Aorta (tissue), 5 donors: Measurements from ENCODE around the gene TRDMT1. TPM values are rescaled to one million over a fixed set of nuclear protein-coding genes. Genes with fewer than 3 reads are reported as not detected.
A peak's percentile ranks its signal among the peaks of the same experiment; 100 is the strongest.
"Not testable (repeated sequence)": the region's sequence is repeated elsewhere in the genome, so short reads cannot be mapped to it uniquely, and the experiment has no call there.

Source experiments
- ATAC-seq: fragments of 200-7000 bp; cut with Tn5 transposase; one replicate; pipeline ENCODE4 v1.9.1; 2022; ENCODE audit warnings: moderate library complexity; ENCODE audit not compliant: low FRiP score
- DNase-seq, 2 donors: peaks; one replicate each; pipeline ENCODE4 v3.0.0-alpha.2; 2020
- H3K27ac ChIP-seq, 2 donors: one replicate each; pipeline ENCODE4 v1.5.1; 2013; ENCODE audit warnings: low read length in 2 of 2, mild to moderate bottlenecking in 2 of 2, moderate library complexity in 2 of 2, control low read depth in 1 of 2, inconsistent platforms in 1 of 2, low read depth in 1 of 2
- H3K27me3 ChIP-seq, 2 donors: one replicate each; pipeline ENCODE4 v1.6.1; 2013; ENCODE audit warnings: control low read depth in 1 of 2, low read length in 1 of 2, mild to moderate bottlenecking in 1 of 2, moderate library complexity in 1 of 2; ENCODE audit not compliant: insufficient read depth in 2 of 2, control insufficient read depth in 1 of 2
- H3K36me3 ChIP-seq, 2 donors: one replicate each; pipeline ENCODE4 v1.6.1; 2013; ENCODE audit warnings: control low read depth in 1 of 2, low read length in 1 of 2, mild to moderate bottlenecking in 1 of 2; ENCODE audit not compliant: insufficient read depth in 2 of 2, control insufficient read depth in 1 of 2
- H3K4me1 ChIP-seq, 2 donors: one replicate each; pipeline ENCODE4 v1.6.1; 2013; ENCODE audit warnings: low read length in 2 of 2, control low read depth in 1 of 2, mild to moderate bottlenecking in 1 of 2, moderate library complexity in 1 of 2; ENCODE audit not compliant: insufficient read depth in 2 of 2, control insufficient read depth in 1 of 2
- H3K4me3 ChIP-seq, 2 donors: one replicate each; pipeline ENCODE4 v1.5.1; 2013; ENCODE audit warnings: low read length in 2 of 2, control low read depth in 1 of 2, mild to moderate bottlenecking in 1 of 2
- H3K9me3 ChIP-seq: one replicate; pipeline ENCODE4 v1.6.1; 2013; ENCODE audit warnings: mild to moderate bottlenecking, low read length; ENCODE audit not compliant: control insufficient read depth
- WGBS, 2 donors: extraction: QIAGEN DNeasy Blood & Tissue Kit; methylation state at CpG; one replicate each; pipeline ENCODE4 v1.1.7; 2013; 5-methylcytosine and 5-hydroxymethylcytosine counted together
- intact Hi-C, 2 donors: fragments of 100-400 bp; cut with DNase I; formaldehyde crosslinking; loops; one replicate each; pipeline versions ENCODE4 v1.14.2 to v1.15.0; 2022
- polyA plus RNA-seq, 2 donors: library from polyadenylated mRNA; stranded (reverse); fragments of 200-250 nt; gene quantifications; one replicate each; pipeline ENCODE4 v1.2.3, GENCODE V29; 2013
- total RNA-seq, 2 donors: library from RNA; stranded (reverse); fragmentation: NEBNext Ultra II Directional; extraction: Animal tissue kit (Norgen Biotek cat#: 25700); gene quantifications; one replicate each; pipeline ENCODE4 v1.2.1, GENCODE V29; 2021
- donor health status: healthy with polysubstance abuse.
- donor health status: Bipolar disorder and iron deficiency.
- donor health status: DM: no; HTN: no; CAD: no.
- donor health status: DM: no; HTN: no; CAD: no.
- donor health status: DM: yes; HTN: yes; CAD: no.

Gene TRDMT1
- total and polyA plus RNA-seq, 4 donors, result 4.8 to 15.2 (median 9.3) TPM

- intact Hi-C loops, result no loop called here
- ATAC-seq, result no peak
- no peaks in the 10 kb centered on the region for H3K27me3 ChIP-seq
- H3K4me3 ChIP-seq, result no peak overlapping the region
- no peak for DNase-seq
- H3K9me3 ChIP-seq, result no peaks in the 10 kb centered on the region
- H3K4me1 ChIP-seq, result no peaks in the 10 kb centered on the region
- no peak overlapping the region for H3K27ac ChIP-seq
- 75 to 78% methylated on average over 3 of the region's 3 CpGs for WGBS, 2 donors
- no peaks in the 10 kb centered on the region for H3K36me3 ChIP-seq
Measured at GRCh38 chr10:17120694-17121093, 80.8 kb downstream of the TRDMT1 start.

- no peaks in the 10 kb centered on the region for H3K36me3 ChIP-seq
- ATAC-seq (no peak), DNase-seq (no peak)
- intact Hi-C loops, result no loop called here
- no peaks in the 10 kb centered on the region for H3K27me3 ChIP-seq
- no peak overlapping the region for H3K4me3 ChIP-seq
- H3K9me3 ChIP-seq, result no peaks in the 10 kb centered on the region
- 51 to 54% methylated on average over 3 of the region's 3 CpGs for WGBS, 2 donors
- no peaks in the 10 kb centered on the region for H3K4me1 ChIP-seq
- H3K27ac ChIP-seq, result no peak overlapping the region
Measured at GRCh38 chr10:17119845-17120244, 81.6 kb downstream of the TRDMT1 start.

DNA sequence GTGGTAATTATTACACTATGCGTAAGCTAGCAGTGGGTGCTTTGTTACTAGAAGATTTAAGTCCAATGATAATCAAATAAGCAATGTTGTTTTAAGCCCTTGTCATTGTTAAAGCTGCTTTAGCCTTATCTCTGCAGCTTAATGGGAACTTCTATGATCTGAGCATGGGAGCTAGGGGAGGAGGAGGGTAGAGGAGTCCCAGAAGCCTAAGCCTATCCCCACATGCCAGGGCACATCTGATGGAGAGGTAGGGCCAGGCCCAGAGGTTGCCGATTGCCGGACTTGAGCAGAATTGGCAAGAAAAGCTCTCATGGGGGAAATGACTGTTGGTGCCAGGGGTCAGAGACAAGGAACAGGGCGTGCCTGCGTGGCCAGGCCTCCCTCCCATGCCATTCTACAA, 85.3 kb downstream of the TRDMT1 start:
- DNase-seq (no peak), ATAC-seq (peak; percentile 52)
- Histone ChIP-seq H3K4me1 (no peaks in the 10 kb centered on the region), H3K27ac (no peak overlapping the region), H3K36me3 (no peaks in the 10 kb centered on the region), H3K9me3 (no peaks in the 10 kb centered on the region), H3K27me3 (no peaks in the 10 kb centered on the region), H3K4me3 (no peak overlapping the region)
- intact Hi-C loops, result no loop called here
- WGBS, 2 donors, result 76 to 79% methylated on average over 5 of the region's 5 CpGs

GRCh38 chr10:17115683-17116082, 85.8 kb downstream of the TRDMT1 start:
- H3K36me3 ChIP-seq, result no peaks in the 10 kb centered on the region
- ATAC-seq (no peak), DNase-seq (no peak)
- intact Hi-C loops, result no loop called here
- no peaks in the 10 kb centered on the region for H3K9me3 ChIP-seq
- H3K4me1 ChIP-seq, result no peaks in the 10 kb centered on the region
- 83 to 90% methylated on average over 5 of the region's 5 CpGs for WGBS, 2 donors
- H3K27ac ChIP-seq, result no peak overlapping the region
- H3K27me3 ChIP-seq, result no peaks in the 10 kb centered on the region
- no peak overlapping the region for H3K4me3 ChIP-seq

GRCh38 chr10:17114878-17115444, 86.5 kb downstream of the TRDMT1 start:
- H3K9me3 ChIP-seq, intact Hi-C loops, ATAC-seq, H3K4me3 ChIP-seq, H3K27me3 ChIP-seq, H3K4me1 ChIP-seq, H3K36me3 ChIP-seq: not testable (repeated sequence)
- peak overlapping the region in 1 of 2 donors; percentile 87 for H3K27ac ChIP-seq
- peak in 1 of 2 donors; percentile 63 for DNase-seq
- WGBS, 2 donors, result 26 to 29% methylated on average over 13 of the region's 13 CpGs

DNA sequence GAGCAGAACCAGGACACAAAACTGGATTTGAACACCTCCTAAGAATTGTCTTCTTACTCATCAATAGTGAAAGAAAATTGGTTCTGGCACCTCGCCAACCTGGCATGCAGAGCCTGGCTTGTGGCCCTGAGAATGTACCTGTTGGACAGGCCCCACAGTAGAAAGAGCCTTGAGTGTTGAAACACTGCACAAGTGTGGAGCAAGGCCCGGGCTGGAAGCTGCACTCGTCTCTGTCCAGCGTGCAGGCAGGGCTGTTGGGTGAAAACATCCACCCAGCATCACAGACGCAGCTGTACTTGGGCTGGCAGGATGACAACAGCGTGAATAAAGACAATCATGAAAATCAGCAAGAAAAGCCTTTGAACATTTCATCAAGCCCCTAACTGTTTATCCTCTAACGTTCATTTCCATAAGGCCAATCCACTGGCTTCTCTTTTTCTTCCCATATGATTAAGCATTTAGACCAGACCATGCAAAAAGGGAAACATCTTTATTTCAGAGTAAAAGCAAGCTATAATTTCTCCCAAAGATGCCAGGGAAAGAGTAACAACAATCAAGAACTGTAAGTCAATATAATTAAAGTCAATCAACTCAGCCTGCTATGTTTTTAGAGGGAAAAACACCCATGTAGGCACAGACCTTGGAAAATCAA, 87.5 kb downstream of the TRDMT1 start:
- H3K27ac ChIP-seq, result peak overlapping the region in 1 of 2 donors; percentile 87
- no peaks in the 10 kb centered on the region for H3K27me3 ChIP-seq
- WGBS, 2 donors, result 21 to 22% methylated on average over 7 of the region's 7 CpGs
- no peaks in the 10 kb centered on the region for H3K36me3 ChIP-seq
- no peaks in the 10 kb centered on the region for H3K4me1 ChIP-seq
- H3K9me3 ChIP-seq, result no peaks in the 10 kb centered on the region
- ATAC-seq, result peak; percentile 61
- no peak overlapping the region for H3K4me3 ChIP-seq
- DNase-seq, result peak; percentile 55 to 77
- intact Hi-C loops, result no loop called here

GRCh38 chr10:17113346-17113745, 88.1 kb downstream of the TRDMT1 start:
- ATAC-seq (no peak), DNase-seq (no peak)
- H3K9me3 ChIP-seq, result no peaks in the 10 kb centered on the region
- H3K4me1 ChIP-seq, result no peaks in the 10 kb centered on the region
- H3K27ac ChIP-seq, result no peak overlapping the region
- H3K36me3 ChIP-seq, result no peaks in the 10 kb centered on the region
- WGBS, 2 donors, result 94 to 96% methylated on average over 4 of the region's 4 CpGs
- no peaks in the 10 kb centered on the region for H3K27me3 ChIP-seq
- no peak overlapping the region for H3K4me3 ChIP-seq
- intact Hi-C loops, result no loop called here

DNA sequence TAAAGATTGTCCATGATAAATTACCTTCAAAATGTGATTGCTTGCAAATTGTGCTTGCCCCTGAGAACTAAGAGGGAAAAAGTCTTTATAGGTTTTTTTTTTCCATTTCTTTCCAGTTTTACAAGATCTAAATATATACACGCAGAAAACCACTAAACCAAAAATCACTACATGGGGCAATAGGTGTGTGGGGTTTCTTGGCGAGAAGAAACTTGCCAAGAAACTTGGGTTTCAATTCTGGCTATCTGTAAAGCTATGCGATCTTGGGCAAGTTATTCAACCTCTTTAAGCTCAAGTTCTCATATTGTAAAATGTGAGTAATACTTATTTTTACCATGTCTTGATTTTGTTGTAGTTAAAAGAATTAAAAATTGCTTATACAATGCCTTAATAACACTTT, 88.9 kb downstream of the TRDMT1 start:
- Histone ChIP-seq H3K9me3 (no peaks in the 10 kb centered on the region), H3K4me3 (no peak overlapping the region), H3K36me3 (no peaks in the 10 kb centered on the region), H3K27ac (no peak overlapping the region), H3K4me1 (no peaks in the 10 kb centered on the region), H3K27me3 (no peaks in the 10 kb centered on the region)
- no peak for DNase-seq
- 40 to 41% methylated on average over 3 of the region's 3 CpGs for WGBS, 2 donors
- intact Hi-C loops, result no loop called here
- no peak for ATAC-seq

- WGBS, 2 donors, result 88 to 93% methylated on average over 3 of the region's 3 CpGs
- H3K27ac ChIP-seq, result no peak overlapping the region
- H3K9me3 ChIP-seq, result no peaks in the 10 kb centered on the region
- no peaks in the 10 kb centered on the region for H3K36me3 ChIP-seq
- no peak overlapping the region for H3K4me3 ChIP-seq
- intact Hi-C loops, result no loop called here
- ATAC-seq, result no peak
- no peak for DNase-seq
- no peaks in the 10 kb centered on the region for H3K4me1 ChIP-seq
- no peaks in the 10 kb centered on the region for H3K27me3 ChIP-seq
Measured at GRCh38 chr10:17109475-17110207, 91.8 kb downstream of the TRDMT1 start.
